Left ventricle myocardium inferior (tissue), 1 donor: Measurements from ENCODE around the gene CD99. TPM values are rescaled to one million over a fixed set of nuclear protein-coding genes. Genes with fewer than 3 reads are reported as not detected.
"Not testable (repeated sequence)": the region's sequence is repeated elsewhere in the genome, so short reads cannot be mapped to it uniquely, and the experiment has no call there.

Source experiments
- DNase-seq: peaks from one replicate; pipeline ENCODE4 v3.0.0-alpha.2; 2020
- H3K27ac ChIP-seq: fragments of 200-600 bp; replicated peaks from 2 replicates; pipeline ENCODE4 v1.8.0; 2021
- H3K27me3 ChIP-seq: fragments of 200-600 bp; 2 replicates; pipeline ENCODE4 v1.8.0; 2021; ENCODE audit warnings: low read depth
- H3K36me3 ChIP-seq: fragments of 200-600 bp; 2 replicates; pipeline ENCODE4 v1.8.0; 2021
- H3K4me1 ChIP-seq: fragments of 200-600 bp; 2 replicates; pipeline ENCODE4 v1.8.0; 2021
- H3K4me3 ChIP-seq: fragments of 200-600 bp; 2 replicates; pipeline ENCODE4 v1.8.0; 2021; ENCODE audit warnings: mild to moderate bottlenecking, moderate library complexity
- H3K9me3 ChIP-seq: fragments of 200-600 bp; replicated peaks from 2 replicates; pipeline ENCODE4 v1.8.0; 2021
- CTCF ChIP-seq: fragments of 200-600 bp; IDR thresholded peaks from 2 replicates; pipeline ENCODE4 v1.8.0; 2021; ENCODE audit warnings: antibody characterized with exemption, mild to moderate bottlenecking, borderline replicate concordance
- intact Hi-C: fragments of 100-400 bp; cut with micrococcal nuclease; formaldehyde crosslinking; loops from one replicate; pipeline ENCODE4 v1.11.0; 2022
- total RNA-seq: library from RNA; stranded (reverse); fragmentation: NEBNext Ultra II Directional; extraction: Animal tissue kit (Norgen Biotek cat#: 25700); gene quantifications from one replicate; pipeline ENCODE4 v1.2.1, GENCODE V29; 2021
- donor health status: DM: no; HTN: yes; CAD: no; lungs with severe emphysema.

Gene CD99
- total RNA-seq, 1 donor from 2014 or later: 306 TPM

- Histone ChIP-seq H3K4me3 (no peak overlapping the region), H3K4me1 (peaks cover 4% of the 10 kb centered on the region), H3K27ac (peak overlapping the region; percentile 7), H3K36me3 (peaks cover 100% of the 10 kb centered on the region), H3K27me3 (no peaks in the 10 kb centered on the region), H3K9me3 (no peaks in the 10 kb centered on the region)
- peak; percentile 30 for DNase-seq
- intact Hi-C loops: no loop called here
- no peak for TF ChIP-seq CTCF
Observed at GRCh38 chrX:2723286-2723879, 32.3 kb downstream of the CD99 start.

- intact Hi-C loops, DNase-seq: not testable (repeated sequence)
Observed at GRCh38 chrX:2727264-2727663, 36.2 kb downstream of the CD99 start.

GRCh38 chrX:2732076-2732475 lies 41.0 kb downstream of the CD99 start:
- Histone ChIP-seq H3K9me3 (no peaks in the 10 kb centered on the region), H3K27ac (no peak overlapping the region), H3K36me3 (peaks cover 94% of the 10 kb centered on the region), H3K27me3 (no peaks in the 10 kb centered on the region), H3K4me3 (no peak overlapping the region), H3K4me1 (no peaks in the 10 kb centered on the region)
- no peak for TF ChIP-seq CTCF
- DNase-seq: no peak
- intact Hi-C loops: no loop called here

More at GRCh38 chrX:2727264-2727663, 36.2 kb downstream of the CD99 start:
- not testable (repeated sequence) for H3K4me3 ChIP-seq, H3K27me3 ChIP-seq, H3K9me3 ChIP-seq, H3K4me1 ChIP-seq, H3K27ac ChIP-seq
- H3K36me3 ChIP-seq: peaks cover 99% of the 10 kb centered on the region

- no peak for DNase-seq
- H3K27me3 ChIP-seq: no peaks in the 10 kb centered on the region
- H3K36me3 ChIP-seq: peaks cover 89% of the 10 kb centered on the region
- H3K4me1 ChIP-seq: no peaks in the 10 kb centered on the region
- no peak overlapping the region for H3K4me3 ChIP-seq
- no peaks in the 10 kb centered on the region for H3K9me3 ChIP-seq
- no peak for TF ChIP-seq CTCF
- intact Hi-C loops: no loop called here
- H3K27ac ChIP-seq: no peak overlapping the region
Observed at GRCh38 chrX:2732649-2733048, 41.6 kb downstream of the CD99 start.

- Histone ChIP-seq H3K4me3 (no peak overlapping the region), H3K36me3 (peaks cover 88% of the 10 kb centered on the region), H3K9me3 (no peaks in the 10 kb centered on the region), H3K4me1 (no peaks in the 10 kb centered on the region), H3K27me3 (no peaks in the 10 kb centered on the region), H3K27ac (no peak overlapping the region)
- no peak for TF ChIP-seq CTCF
- intact Hi-C loops: no loop called here
- no peak for DNase-seq
Observed at GRCh38 chrX:2733286-2733685, 42.2 kb downstream of the CD99 start.

GRCh38 chrX:2735270-2735669 lies 44.2 kb downstream of the CD99 start:
- Histone ChIP-seq H3K27me3 (no peaks in the 10 kb centered on the region), H3K27ac (no peak overlapping the region), H3K4me3 (no peak overlapping the region), H3K9me3 (no peaks in the 10 kb centered on the region), H3K36me3 (peaks cover 88% of the 10 kb centered on the region), H3K4me1 (no peaks in the 10 kb centered on the region)
- intact Hi-C loops: no loop called here
- TF ChIP-seq CTCF: no peak
- no peak for DNase-seq
